ENCODE data around the gene IL1A. TPM values are rescaled to one million over a fixed set of nuclear protein-coding genes. Genes with fewer than 3 reads are reported as not detected.

IL1A gene
- total and polyA plus RNA-seq, 9 of the 15 experiments (the other 6 are each of a cell fraction or from before 2014, with no cell fraction given) = 0.03 to 0.27 (median 0.14) TPM; not detected in 2

DNA sequence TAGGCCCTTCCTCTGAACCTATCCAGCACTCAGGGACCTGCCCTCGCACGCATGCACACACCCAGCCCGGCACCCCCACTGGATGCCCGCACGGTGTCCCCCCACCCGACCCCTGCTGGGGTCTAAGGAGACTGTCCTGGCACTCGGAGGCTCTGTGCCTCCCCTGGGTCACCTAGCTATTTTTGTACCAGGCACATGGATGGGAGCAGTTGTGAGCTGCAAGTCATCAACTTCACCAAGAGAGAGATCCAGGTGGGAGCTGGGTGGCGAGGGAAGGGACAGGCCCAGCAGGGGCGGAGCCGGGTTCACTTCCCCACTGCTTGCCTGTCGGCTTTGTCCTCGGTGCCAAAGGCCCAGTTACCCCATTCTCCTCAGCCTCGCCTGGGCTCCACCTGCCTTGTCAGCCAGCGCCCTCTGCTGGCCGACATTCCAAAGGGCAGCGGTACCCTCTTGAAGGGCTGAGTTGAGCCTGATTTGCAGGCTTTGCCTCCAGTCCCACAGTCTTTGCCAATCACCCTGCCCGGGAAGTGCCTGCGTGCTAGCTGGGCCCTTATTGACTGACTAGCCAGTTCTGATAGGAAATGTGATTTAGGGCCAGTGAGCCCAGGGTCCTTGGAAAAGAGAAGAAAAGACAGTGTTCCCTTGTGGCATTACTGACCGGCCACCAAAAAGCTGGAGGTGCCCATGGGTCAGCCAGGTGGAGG, 57.7 kb downstream of the IL1A start (continued):
- TF ChIP-seq E2F3 (CRISPR knock-in tag; IDR thresholded peaks at IDR 0.05) = no peak
- no peak for TF ChIP-seq KLF10 (CRISPR knock-in tag; IDR thresholded peaks at IDR 0.05)
- no peak for TF ChIP-seq PCBP1 (IDR thresholded peaks at IDR 0.05; ENCODE audit: low read depth, low read length, poor library complexity, severe bottlenecking)
- no peak for TF ChIP-seq HDAC8 (tag; IDR thresholded peaks at IDR 0.05)
- no peak for TF ChIP-seq SRSF7 (optimal IDR thresholded peaks at IDR 0.05; ENCODE audit: low read depth, low read length)
- no peak for TF ChIP-seq TAF7 (tag; IDR thresholded peaks at IDR 0.05)
- TF ChIP-seq HEY1 (CRISPR knock-in tag; IDR thresholded peaks at IDR 0.05; ENCODE audit: borderline replicate concordance) = no peak
- TF ChIP-seq, protein P1, sequence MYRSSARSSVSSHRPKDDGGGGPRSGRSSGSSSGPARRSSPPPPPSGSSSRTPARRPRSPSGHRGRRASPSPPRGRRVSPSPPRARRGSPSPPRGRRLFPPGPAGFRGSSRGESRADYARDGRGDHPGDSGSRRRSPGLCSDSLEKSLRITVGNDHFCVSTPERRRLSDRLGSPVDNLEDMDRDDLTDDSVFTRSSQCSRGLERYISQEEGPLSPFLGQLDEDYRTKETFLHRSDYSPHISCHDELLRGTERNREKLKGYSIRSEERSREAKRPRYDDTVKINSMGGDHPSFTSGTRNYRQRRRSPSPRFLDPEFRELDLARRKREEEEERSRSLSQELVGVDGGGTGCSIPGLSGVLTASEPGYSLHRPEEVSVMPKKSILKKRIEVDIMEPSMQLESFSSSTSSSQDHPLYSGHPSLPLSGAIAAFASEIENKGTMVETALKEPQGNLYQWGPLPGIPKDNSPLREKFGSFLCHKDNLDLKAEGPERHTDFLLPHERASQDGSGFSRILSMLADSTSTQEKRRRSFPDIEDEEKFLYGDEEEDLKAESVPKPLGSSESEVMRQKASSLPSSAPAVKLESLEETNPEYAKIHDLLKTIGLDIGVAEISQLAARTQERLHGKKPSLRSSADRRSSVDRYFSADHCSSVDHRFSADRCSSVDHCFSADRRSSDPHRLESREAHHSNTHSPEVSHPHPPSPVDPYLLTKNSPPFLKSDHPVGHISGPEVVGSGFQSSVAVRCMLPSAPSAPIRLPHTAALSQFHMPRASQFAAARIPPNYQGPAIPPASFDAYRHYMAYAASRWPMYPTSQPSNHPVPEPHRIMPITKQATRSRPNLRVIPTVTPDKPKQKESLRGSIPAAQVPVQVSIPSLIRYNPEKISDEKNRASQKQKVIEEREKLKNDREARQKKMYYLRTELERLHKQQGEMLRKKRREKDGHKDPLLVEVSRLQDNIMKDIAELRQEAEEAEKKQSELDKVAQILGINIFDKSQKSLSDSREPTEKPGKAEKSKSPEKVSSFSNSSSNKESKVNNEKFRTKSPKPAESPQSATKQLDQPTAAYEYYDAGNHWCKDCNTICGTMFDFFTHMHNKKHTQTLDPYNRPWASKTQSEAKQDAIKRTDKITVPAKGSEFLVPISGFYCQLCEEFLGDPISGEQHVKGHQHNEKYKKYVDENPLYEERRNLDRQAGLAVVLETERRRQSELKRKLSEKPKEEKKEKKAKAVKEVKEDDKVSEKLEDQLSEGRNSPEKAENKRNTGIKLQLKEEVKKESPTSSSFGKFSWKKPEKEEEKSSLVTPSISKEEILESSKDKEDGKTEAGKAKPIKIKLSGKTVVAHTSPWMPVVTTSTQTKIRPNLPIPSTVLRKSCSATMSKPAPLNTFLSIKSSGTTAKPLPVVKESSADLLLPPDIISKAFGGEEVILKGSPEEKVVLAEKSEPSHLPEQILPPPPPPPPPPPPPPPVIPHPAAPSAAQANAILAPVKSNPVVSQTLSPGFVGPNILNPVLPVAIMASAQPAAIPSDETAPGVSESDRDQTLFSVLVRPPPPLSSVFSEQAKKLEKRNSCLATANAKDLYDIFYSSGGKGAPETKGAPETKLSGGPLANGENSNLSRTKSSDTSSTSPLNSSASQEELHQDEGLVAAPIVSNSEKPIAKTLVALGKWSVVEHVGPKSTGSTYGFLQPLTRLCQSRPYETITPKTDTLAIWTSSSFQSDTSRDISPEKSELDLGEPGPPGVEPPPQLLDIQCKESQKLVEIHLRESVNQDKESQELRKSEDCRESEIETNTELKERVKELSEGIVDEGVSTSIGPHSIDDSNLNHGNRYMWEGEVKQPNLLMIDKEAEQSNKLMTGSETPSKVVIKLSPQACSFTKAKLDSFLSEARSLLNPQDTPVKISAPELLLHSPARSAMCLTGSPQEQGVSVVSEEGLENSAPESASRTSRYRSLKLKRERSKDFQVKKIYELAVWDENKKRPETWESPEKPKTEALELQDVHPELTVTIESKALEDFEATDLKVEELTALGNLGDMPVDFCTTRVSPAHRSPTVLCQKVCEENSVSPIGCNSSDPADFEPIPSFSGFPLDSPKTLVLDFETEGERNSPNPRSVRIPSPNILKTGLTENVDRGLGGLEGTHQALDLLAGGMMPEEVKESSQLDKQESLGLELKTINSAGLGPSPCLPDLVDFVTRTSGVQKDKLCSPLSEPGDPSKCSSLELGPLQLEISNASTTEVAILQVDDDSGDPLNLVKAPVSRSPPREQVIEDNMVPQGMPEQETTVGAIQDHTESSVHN (IDR thresholded peaks at IDR 0.05; ENCODE audit: borderline replicate concordance in 1 of 2, low read depth in 1 of 2) = no peak
- TF ChIP-seq FUS (optimal IDR thresholded peaks at IDR 0.05; ENCODE audit: low read depth, low read length) = no peak
- no peak for TF ChIP-seq MTF1 (CRISPR knock-in tag; IDR thresholded peaks at IDR 0.05; ENCODE audit: borderline replicate concordance)
- TF ChIP-seq NONO (IDR thresholded peaks at IDR 0.05; ENCODE audit: low read depth in 2 of 2, low read length in 1 of 2) = peak in 1 of 2 experiments; percentile 27; a peak in 1 of 4 replicates
- peak; percentile 12 for TF ChIP-seq HMGN3 (IDR thresholded peaks at IDR 0.05; ENCODE audit: borderline replicate concordance, extremely low read depth, insufficient read length, low read depth, low read length)
- TF ChIP-seq MYNN (IDR thresholded peaks at IDR 0.05) = peak; percentile 68; the same call in 1 of the 2 replicates
- no peak for TF ChIP-seq MYNN (CRISPR knock-in tag; IDR thresholded peaks at IDR 0.05)
- TF ChIP-seq KAT7 (CRISPR knock-in tag; IDR thresholded peaks at IDR 0.05; ENCODE audit: borderline replicate concordance) = peak; percentile 63; the same call in 1 of the 2 replicates
- TF ChIP-seq PML (IDR thresholded peaks at IDR 0.05; ENCODE audit: low read length) = no peak
- TF ChIP-seq, protein P2, sequence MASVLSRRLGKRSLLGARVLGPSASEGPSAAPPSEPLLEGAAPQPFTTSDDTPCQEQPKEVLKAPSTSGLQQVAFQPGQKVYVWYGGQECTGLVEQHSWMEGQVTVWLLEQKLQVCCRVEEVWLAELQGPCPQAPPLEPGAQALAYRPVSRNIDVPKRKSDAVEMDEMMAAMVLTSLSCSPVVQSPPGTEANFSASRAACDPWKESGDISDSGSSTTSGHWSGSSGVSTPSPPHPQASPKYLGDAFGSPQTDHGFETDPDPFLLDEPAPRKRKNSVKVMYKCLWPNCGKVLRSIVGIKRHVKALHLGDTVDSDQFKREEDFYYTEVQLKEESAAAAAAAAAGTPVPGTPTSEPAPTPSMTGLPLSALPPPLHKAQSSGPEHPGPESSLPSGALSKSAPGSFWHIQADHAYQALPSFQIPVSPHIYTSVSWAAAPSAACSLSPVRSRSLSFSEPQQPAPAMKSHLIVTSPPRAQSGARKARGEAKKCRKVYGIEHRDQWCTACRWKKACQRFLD (CRISPR knock-in tag; IDR thresholded peaks at IDR 0.05) = no peak
- peak; percentile 66; the same call in 1 of the 2 replicates for TF ChIP-seq HDGF (IDR thresholded peaks at IDR 0.05)
- TF ChIP-seq MAZ (CRISPR knock-in tag; conservative IDR thresholded peaks at IDR 0.05 in 1 of 2, IDR thresholded peaks at IDR 0.05 in 1 of 2) = peak; percentile 44 to 77; a peak in 3 of 4 replicates

All from K562 (cell line).